ENCODE results near the gene STAG2.

The STAG2 gene

DNA sequence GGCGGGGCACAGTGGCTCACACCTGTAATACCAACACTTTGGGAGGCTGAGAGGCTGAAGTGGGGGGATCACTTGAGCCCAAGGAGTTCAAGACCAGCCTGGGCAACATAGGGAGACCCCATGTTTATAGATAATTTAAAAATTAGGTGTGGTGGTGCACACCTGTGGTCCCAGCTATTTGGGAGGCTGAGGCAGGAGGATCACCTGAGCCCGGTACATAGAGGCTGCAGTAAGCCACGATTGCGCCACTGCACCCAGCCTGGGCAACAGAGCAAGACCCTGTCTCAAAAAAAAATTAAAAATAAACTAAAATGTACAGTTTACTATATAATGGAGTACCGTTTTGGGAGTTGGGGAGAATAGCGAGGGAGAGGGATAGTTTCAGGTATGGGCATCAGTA lies 4.2 kb downstream of the STAG2 start:
- TF ChIP-seq POLR2AphosphoS5 (IDR thresholded peaks at IDR 0.05; ENCODE audit: low read depth, low read length) (no peak), TAF1 (IDR thresholded peaks at IDR 0.05; ENCODE audit: borderline replicate concordance, insufficient read depth, low read length) (no peak), FOXP2 (optimal IDR thresholded peaks at IDR 0.05; ENCODE audit: borderline replicate concordance, extremely low read depth, extremely low read length, insufficient read depth) (no peak), SIN3A (IDR thresholded peaks at IDR 0.05; ENCODE audit: borderline replicate concordance, insufficient read depth, low read length) (no peak)
- TF ChIP-seq, protein P1, sequence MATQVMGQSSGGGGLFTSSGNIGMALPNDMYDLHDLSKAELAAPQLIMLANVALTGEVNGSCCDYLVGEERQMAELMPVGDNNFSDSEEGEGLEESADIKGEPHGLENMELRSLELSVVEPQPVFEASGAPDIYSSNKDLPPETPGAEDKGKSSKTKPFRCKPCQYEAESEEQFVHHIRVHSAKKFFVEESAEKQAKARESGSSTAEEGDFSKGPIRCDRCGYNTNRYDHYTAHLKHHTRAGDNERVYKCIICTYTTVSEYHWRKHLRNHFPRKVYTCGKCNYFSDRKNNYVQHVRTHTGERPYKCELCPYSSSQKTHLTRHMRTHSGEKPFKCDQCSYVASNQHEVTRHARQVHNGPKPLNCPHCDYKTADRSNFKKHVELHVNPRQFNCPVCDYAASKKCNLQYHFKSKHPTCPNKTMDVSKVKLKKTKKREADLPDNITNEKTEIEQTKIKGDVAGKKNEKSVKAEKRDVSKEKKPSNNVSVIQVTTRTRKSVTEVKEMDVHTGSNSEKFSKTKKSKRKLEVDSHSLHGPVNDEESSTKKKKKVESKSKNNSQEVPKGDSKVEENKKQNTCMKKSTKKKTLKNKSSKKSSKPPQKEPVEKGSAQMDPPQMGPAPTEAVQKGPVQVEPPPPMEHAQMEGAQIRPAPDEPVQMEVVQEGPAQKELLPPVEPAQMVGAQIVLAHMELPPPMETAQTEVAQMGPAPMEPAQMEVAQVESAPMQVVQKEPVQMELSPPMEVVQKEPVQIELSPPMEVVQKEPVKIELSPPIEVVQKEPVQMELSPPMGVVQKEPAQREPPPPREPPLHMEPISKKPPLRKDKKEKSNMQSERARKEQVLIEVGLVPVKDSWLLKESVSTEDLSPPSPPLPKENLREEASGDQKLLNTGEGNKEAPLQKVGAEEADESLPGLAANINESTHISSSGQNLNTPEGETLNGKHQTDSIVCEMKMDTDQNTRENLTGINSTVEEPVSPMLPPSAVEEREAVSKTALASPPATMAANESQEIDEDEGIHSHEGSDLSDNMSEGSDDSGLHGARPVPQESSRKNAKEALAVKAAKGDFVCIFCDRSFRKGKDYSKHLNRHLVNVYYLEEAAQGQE (IDR thresholded peaks at IDR 0.05; ENCODE audit: insufficient read depth in 1 of 2, low read depth in 2 of 2, low read length in 2 of 2) = no peak

DNA sequence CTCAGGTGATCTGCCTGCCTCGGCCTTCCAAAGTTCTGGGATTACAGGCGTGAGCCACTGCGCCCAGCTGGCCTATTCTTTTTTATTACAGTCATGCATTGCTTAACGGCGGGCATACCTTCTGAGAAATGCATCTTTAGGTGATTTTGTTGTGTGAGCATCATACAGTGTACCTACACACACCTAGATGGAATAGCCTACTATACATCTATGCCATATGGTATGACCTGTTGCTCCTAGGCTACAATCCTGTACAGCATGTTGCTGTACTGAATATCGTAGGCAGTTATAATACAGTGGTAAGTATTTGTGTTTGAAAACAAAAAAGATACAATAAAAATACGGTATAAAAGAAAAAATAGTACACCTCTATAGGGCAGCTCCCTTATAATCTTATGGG lies 6.0 kb downstream of the STAG2 start:
- TF ChIP-seq TAF1 (IDR thresholded peaks at IDR 0.05; ENCODE audit: borderline replicate concordance, insufficient read depth, low read length) (no peak), FOXP2 (optimal IDR thresholded peaks at IDR 0.05; ENCODE audit: borderline replicate concordance, extremely low read depth, extremely low read length, insufficient read depth) (no peak), SIN3A (IDR thresholded peaks at IDR 0.05; ENCODE audit: borderline replicate concordance, insufficient read depth, low read length) (no peak), POLR2AphosphoS5 (IDR thresholded peaks at IDR 0.05; ENCODE audit: low read depth, low read length) (no peak)
- TF ChIP-seq, protein P1 (IDR thresholded peaks at IDR 0.05; ENCODE audit: insufficient read depth in 1 of 2, low read depth in 2 of 2, low read length in 2 of 2) = no peak

DNA sequence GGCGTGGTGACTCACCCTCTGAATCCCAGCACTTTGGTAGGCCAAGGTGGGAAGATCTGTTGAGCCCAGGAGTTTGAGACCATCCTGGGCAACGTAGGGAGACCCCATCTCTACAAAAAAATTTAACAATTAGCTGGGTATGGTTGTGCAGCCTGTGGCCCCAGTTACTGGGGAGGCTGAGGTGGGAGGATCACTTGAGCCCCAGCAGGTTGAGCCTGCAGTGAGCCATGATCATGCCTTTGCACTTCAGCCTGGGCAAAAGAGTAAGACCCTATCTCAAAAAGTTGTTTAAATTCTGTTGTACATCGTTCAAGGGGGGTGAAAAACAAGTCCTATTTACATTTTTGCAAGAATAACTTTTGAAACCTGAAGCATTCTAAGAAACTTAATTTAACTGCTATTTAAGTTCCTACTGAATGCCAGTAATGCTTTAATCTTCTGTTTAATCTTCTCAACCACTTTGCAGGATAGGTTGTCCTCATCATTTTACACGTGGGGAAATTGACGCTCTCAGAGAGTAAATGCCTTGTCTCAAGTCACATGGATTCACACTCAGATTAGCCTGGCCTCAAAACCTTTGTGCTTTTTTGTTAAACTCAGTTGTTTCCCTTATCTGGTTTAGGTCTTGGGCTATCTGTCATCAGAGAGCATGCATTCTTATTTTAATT lies 7.0 kb downstream of the STAG2 start:
- TF ChIP-seq, protein P1 (IDR thresholded peaks at IDR 0.05; ENCODE audit: insufficient read depth in 1 of 2, low read depth in 2 of 2, low read length in 2 of 2) = no peak
- TF ChIP-seq SIN3A (IDR thresholded peaks at IDR 0.05; ENCODE audit: borderline replicate concordance, insufficient read depth, low read length) (no peak), POLR2AphosphoS5 (IDR thresholded peaks at IDR 0.05; ENCODE audit: low read depth, low read length) (no peak), FOXP2 (optimal IDR thresholded peaks at IDR 0.05; ENCODE audit: borderline replicate concordance, extremely low read depth, extremely low read length, insufficient read depth) (no peak), TAF1 (IDR thresholded peaks at IDR 0.05; ENCODE audit: borderline replicate concordance, insufficient read depth, low read length) (no peak)

DNA sequence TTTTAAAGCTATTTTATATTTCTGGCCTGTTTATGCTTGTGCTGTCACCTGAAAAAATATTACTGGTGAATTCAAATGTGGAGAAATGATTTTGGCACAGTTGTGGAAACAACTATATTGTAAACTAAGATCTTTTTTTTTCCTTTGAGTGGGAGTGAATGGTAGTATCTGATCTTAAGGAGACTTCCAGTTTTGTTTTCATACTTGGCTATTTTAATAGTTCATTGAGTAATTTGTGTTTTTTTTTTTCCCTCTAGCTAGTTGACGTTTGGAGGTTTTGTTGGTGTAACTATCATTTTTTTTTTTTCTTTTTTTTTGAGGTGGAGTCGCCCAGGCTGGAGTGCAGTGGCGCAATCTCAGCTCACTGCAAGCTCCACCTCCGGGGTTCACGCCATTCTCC lies 10.5 kb downstream of the STAG2 start:
- TF ChIP-seq SIN3A (IDR thresholded peaks at IDR 0.05; ENCODE audit: borderline replicate concordance, insufficient read depth, low read length) (no peak), POLR2AphosphoS5 (IDR thresholded peaks at IDR 0.05; ENCODE audit: low read depth, low read length) (no peak), TAF1 (IDR thresholded peaks at IDR 0.05; ENCODE audit: borderline replicate concordance, insufficient read depth, low read length) (no peak), FOXP2 (optimal IDR thresholded peaks at IDR 0.05; ENCODE audit: borderline replicate concordance, extremely low read depth, extremely low read length, insufficient read depth) (no peak)
- TF ChIP-seq, protein P1 (IDR thresholded peaks at IDR 0.05; ENCODE audit: insufficient read depth in 1 of 2, low read depth in 2 of 2, low read length in 2 of 2) = no peak
